ENCODE measurements around the gene WASF3.

The WASF3 gene

GRCh38 chr13:26531742-26532141 lies 25.7 kb upstream of the WASF3 start:
- Histone ChIP-seq H3K4me2 (ENCODE audit: low read depth, low read length) (no peak overlapping the region), H3K9ac (ENCODE audit: low read length) (no peak overlapping the region), H3K9me2 (replicated peaks; ENCODE audit: insufficient read depth, low read length) (no peaks in the 10 kb centered on the region), H4K20me1 (ENCODE audit: insufficient read depth, low read length) (no peaks in the 10 kb centered on the region), H3K36me3 (replicated peaks; ENCODE audit: insufficient read depth, low read length) (no peaks in the 10 kb centered on the region), H3K27ac (ENCODE audit: low read length) (no peak overlapping the region), H3K4me3 (ENCODE audit: low read length) (no peak overlapping the region), H2AFZ (ENCODE audit: low read length) (no peak overlapping the region), H3K4me1 (ENCODE audit: low read length) (no peaks in the 10 kb centered on the region), H3K9me3 (replicated peaks; ENCODE audit: insufficient read depth, low read length) (no peaks in the 10 kb centered on the region), H3K27me3 (replicated peaks; ENCODE audit: insufficient read depth, low read length) (no peaks in the 10 kb centered on the region), H3K79me2 (ENCODE audit: low read length) (no peaks in the 10 kb centered on the region), H3F3A (ENCODE audit: insufficient read depth, low read length) (no peaks in the 10 kb centered on the region)
- DNase-seq = no peak
- no peak for TF ChIP-seq CTCF (IDR thresholded peaks at IDR 0.05; ENCODE audit: low read length)
- TF ChIP-seq EZH2phosphoT487 (IDR thresholded peaks at IDR 0.05; ENCODE audit: low read length) = no peak
- TF ChIP-seq EZH2 (optimal IDR thresholded peaks at IDR 0.05; ENCODE audit: low read depth, low read length) = no peak

- no peak for TF ChIP-seq CTCF (IDR thresholded peaks at IDR 0.05; ENCODE audit: low read length)
- no peak for TF ChIP-seq EZH2 (optimal IDR thresholded peaks at IDR 0.05; ENCODE audit: low read depth, low read length)
- TF ChIP-seq EZH2phosphoT487 (IDR thresholded peaks at IDR 0.05; ENCODE audit: low read length) = no peak
- Histone ChIP-seq H3K27ac (ENCODE audit: low read length) (no peak overlapping the region), H3F3A (ENCODE audit: insufficient read depth, low read length) (no peaks in the 10 kb centered on the region), H3K4me2 (ENCODE audit: low read depth, low read length) (no peak overlapping the region), H3K79me2 (ENCODE audit: low read length) (no peaks in the 10 kb centered on the region), H3K4me1 (ENCODE audit: low read length) (no peaks in the 10 kb centered on the region), H3K36me3 (replicated peaks; ENCODE audit: insufficient read depth, low read length) (no peaks in the 10 kb centered on the region), H3K27me3 (replicated peaks; ENCODE audit: insufficient read depth, low read length) (no peaks in the 10 kb centered on the region), H3K9me3 (replicated peaks; ENCODE audit: insufficient read depth, low read length) (no peaks in the 10 kb centered on the region), H3K4me3 (ENCODE audit: low read length) (no peak overlapping the region), H3K9ac (ENCODE audit: low read length) (no peak overlapping the region), H3K9me2 (replicated peaks; ENCODE audit: insufficient read depth, low read length) (no peaks in the 10 kb centered on the region), H2AFZ (ENCODE audit: low read length) (no peak overlapping the region), H4K20me1 (ENCODE audit: insufficient read depth, low read length) (no peaks in the 10 kb centered on the region)
- DNase-seq = no peak
These were observed 23.3 kb upstream of the WASF3 start for GRCh38 chr13:26534036-26534726.

DNA sequence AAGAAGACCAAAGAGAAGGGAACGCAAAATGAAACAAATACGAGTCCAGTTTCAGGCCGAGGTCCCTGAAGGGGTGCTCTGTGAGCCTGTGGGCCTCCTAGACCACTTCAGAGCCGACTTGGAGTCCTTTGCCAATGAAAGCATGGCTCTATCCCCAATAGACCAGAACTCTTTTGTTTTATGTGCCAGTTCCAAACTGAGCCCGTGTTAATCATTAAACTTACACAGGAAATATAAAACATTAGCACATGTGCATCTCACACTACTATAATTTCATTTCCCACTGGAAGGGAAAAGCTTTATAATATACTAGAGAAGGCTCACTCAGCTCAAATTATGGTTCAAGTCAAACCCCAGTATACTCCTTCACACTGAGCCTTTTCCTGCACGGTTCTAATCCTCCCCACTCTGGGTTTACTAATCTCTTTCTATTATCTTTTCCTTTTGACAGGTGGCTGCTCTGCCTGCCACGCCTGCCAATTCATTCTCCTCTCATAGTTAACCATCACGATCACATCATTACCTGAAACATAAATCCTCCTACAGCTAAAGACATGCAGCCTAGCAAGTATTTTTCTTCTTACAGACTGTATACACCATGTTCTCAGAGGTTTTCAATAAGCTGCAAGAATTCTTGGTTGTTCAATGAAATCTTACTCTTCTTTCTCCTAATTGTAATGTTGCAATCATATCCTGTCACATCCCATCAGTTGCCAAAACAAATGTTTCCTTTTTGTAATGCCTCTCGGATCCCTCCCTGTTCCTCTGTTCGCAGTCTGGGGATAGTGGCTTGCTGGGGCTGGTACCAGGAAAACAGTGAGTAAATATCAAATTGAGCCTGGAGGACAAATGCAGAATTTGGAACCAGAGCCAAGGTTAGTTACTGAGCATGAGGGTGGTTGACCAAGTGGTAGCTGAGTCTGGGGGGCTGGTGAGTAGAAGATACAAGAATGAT lies 18.8 kb upstream of the WASF3 start:
- no peaks in the 10 kb centered on the region for H3K4me1 ChIP-seq (ENCODE audit: low read length)
- H3K36me3 ChIP-seq (replicated peaks; ENCODE audit: insufficient read depth, low read length) = no peaks in the 10 kb centered on the region
- no peak for DNase-seq
- no peak overlapping the region for H2AFZ ChIP-seq (ENCODE audit: low read length)
- no peak overlapping the region for H3K4me3 ChIP-seq (ENCODE audit: low read length)
- H3K9me2 ChIP-seq (replicated peaks; ENCODE audit: insufficient read depth, low read length) = no peaks in the 10 kb centered on the region
- H3K79me2 ChIP-seq (ENCODE audit: low read length) = no peaks in the 10 kb centered on the region
- no peak overlapping the region for H3K27ac ChIP-seq (ENCODE audit: low read length)
- H4K20me1 ChIP-seq (ENCODE audit: insufficient read depth, low read length) = no peaks in the 10 kb centered on the region
- H3F3A ChIP-seq (ENCODE audit: insufficient read depth, low read length) = no peaks in the 10 kb centered on the region
- no peaks in the 10 kb centered on the region for H3K9me3 ChIP-seq (replicated peaks; ENCODE audit: insufficient read depth, low read length)
- H3K9ac ChIP-seq (ENCODE audit: low read length) = no peak overlapping the region
- TF ChIP-seq EZH2 (optimal IDR thresholded peaks at IDR 0.05; ENCODE audit: low read depth, low read length) (no peak), CTCF (IDR thresholded peaks at IDR 0.05; ENCODE audit: low read length) (no peak), EZH2phosphoT487 (IDR thresholded peaks at IDR 0.05; ENCODE audit: low read length) (no peak)
- H3K27me3 ChIP-seq (replicated peaks; ENCODE audit: insufficient read depth, low read length) = no peaks in the 10 kb centered on the region
- H3K4me2 ChIP-seq (ENCODE audit: low read depth, low read length) = no peak overlapping the region
